ENCODE measurements around the gene BRMS1.

The BRMS1 gene

DNA sequence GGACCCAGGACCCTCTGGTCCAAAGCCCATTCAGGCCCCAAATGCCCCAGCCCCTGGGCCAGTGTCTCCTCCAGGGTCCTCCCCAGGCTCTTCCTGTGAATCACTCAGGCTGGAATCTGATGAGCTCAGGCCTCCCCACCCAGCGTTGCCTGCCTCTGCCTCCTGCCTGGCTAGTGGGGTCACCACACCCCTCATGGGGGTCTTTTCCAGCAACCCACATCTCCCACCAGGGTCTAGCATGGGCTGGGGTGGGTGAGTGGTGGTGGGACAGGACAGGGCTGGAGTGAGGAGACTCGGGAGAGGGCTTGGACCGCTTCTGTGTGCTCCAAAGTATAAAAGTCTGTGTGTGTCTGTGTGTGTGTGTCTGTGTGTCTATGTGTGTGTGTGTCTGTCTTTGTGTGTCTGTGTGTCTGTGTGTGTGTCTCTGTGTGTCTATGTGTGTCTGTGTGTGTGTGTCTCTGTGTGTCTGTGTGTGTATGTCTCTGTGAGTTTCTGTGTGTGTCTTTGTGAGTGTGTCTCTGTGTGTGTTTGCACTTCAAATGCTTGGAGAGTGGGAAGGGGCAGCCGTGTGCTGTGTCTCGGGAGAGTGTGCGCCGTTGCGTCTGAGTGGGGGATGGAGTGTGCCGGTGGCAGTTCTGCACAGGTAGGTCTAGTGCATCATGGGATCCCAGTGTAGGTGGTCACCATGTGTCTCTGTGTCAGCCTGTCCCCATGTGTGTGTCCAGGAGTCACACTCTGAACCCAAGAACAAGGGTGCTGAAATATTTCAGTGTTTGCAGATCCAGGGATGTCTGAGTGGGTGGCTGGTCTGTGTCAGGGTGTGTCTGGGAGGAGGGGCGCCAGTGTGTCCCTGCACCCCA lies 17.5 kb downstream of the BRMS1 start:
- H3K4me3 ChIP-seq (ENCODE audit: low read depth in 1 of 2, low read length in 1 of 2): no peak overlapping the region
- peaks cover 4 to 5% of the 10 kb centered on the region in 2 experiments for H3K4me1 ChIP-seq (ENCODE audit: control insufficient read depth in 1 of 2, insufficient read depth in 1 of 2, low read depth in 1 of 2, low read length in 1 of 2)
- H3K27me3 ChIP-seq: peaks cover 8% of the 10 kb centered on the region
- TF ChIP-seq, protein P1, sequence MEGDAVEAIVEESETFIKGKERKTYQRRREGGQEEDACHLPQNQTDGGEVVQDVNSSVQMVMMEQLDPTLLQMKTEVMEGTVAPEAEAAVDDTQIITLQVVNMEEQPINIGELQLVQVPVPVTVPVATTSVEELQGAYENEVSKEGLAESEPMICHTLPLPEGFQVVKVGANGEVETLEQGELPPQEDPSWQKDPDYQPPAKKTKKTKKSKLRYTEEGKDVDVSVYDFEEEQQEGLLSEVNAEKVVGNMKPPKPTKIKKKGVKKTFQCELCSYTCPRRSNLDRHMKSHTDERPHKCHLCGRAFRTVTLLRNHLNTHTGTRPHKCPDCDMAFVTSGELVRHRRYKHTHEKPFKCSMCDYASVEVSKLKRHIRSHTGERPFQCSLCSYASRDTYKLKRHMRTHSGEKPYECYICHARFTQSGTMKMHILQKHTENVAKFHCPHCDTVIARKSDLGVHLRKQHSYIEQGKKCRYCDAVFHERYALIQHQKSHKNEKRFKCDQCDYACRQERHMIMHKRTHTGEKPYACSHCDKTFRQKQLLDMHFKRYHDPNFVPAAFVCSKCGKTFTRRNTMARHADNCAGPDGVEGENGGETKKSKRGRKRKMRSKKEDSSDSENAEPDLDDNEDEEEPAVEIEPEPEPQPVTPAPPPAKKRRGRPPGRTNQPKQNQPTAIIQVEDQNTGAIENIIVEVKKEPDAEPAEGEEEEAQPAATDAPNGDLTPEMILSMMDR (IDR thresholded peaks at IDR 0.05): no peak
- no peaks in the 10 kb centered on the region for H3K9me3 ChIP-seq
- H3K27ac ChIP-seq: no peak overlapping the region
- no peaks in the 10 kb centered on the region for H3K36me3 ChIP-seq

DNA sequence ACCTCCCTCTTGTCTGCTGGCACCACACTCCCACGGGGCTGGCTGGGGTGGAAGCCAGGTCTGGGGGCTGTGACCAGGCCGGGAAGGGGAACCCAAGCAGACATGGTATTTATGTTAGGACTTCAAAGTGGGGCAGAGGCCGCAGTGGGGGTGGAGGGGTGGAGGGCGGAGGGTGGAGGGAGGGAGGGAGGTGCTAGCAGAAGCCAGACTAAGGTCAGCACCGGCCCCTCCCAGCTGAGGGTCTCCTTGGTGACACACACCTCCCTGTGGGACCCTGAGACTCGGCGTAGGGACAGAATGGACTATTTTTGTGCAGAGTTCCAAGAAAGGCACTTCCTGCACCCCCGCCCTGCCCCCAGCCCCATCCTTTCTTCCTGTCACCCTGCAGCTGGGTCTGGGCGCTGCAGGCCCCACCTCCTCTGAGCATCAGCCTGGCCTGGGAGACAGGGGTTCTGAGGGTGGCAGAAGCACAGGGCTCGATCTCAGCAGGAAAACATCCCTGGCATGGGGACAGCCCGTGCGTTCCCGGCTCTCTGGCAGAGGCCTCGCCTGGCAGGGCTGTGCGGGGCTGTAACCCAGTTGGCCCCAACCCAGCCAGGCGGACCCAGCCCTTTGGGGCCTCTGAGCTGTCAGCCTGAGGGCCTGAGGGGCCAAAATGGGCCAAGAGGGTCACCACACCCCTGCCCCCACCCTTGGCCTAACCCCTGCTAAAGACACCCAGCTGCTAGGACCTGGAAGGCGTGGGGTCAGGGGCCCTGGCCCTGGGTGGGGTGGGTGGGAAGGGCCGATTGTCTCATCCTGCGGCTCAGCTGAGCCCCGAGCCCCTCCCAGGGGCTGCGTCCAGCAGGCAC lies 18.4 kb downstream of the BRMS1 start:
- no peak overlapping the region for H3K4me3 ChIP-seq (ENCODE audit: low read depth in 1 of 2, low read length in 1 of 2)
- peaks cover 8% of the 10 kb centered on the region for H3K27me3 ChIP-seq
- H3K36me3 ChIP-seq: no peaks in the 10 kb centered on the region
- no peaks in the 10 kb centered on the region for H3K9me3 ChIP-seq
- TF ChIP-seq, protein P1 (IDR thresholded peaks at IDR 0.05): no peak
- peaks cover 4 to 5% of the 10 kb centered on the region in 2 experiments for H3K4me1 ChIP-seq (ENCODE audit: control insufficient read depth in 1 of 2, insufficient read depth in 1 of 2, low read depth in 1 of 2, low read length in 1 of 2)
- no peak overlapping the region for H3K27ac ChIP-seq

DNA sequence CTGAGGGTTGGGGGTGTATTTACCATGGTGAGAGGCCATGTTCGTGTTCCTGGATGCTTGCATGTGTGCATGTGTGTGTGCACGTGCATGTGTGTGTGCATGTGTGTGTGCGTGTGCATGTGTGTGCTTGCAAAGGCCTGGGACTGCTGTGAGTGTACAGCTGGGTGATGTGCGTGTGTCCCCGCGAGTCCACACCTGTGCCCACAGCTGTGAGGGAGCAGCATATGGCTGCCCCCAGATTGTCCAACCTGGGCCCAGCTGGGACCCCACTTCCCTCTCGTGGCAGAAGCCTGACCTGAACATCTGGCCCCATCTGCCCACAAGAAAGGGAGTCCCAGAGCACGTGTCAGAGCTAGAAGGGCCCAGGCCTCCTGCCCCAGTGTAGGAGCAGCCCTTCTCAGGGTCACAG lies 19.6 kb downstream of the BRMS1 start:
- peaks cover 8% of the 10 kb centered on the region for H3K27me3 ChIP-seq
- TF ChIP-seq, protein P1 (IDR thresholded peaks at IDR 0.05): no peak
- peaks cover 4 to 5% of the 10 kb centered on the region in 2 experiments for H3K4me1 ChIP-seq (ENCODE audit: control insufficient read depth in 1 of 2, insufficient read depth in 1 of 2, low read depth in 1 of 2, low read length in 1 of 2)
- H3K4me3 ChIP-seq (ENCODE audit: low read depth in 1 of 2, low read length in 1 of 2): no peak overlapping the region
- H3K27ac ChIP-seq: no peak overlapping the region
- no peaks in the 10 kb centered on the region for H3K9me3 ChIP-seq
- no peaks in the 10 kb centered on the region for H3K36me3 ChIP-seq

DNA sequence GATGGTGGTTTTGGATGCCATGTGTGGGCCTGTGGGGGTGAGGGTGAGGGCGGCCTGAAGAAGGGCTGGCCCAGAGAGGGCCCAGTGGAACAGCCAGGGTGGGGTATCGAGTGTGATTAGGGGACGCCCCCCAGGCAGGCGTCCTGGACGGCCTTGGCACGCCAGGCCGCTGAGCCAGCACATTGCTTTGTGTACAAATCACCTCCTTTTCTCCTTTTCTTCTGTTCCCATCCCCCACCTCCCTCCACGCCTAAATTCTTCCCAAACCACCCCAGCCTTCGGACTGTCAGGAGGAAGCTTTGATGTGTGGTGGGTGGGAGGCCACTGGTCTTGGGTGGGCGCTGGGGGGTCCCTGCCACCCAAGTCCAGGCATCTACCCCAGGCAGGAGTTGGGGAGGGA lies 20.2 kb downstream of the BRMS1 start:
- H3K9me3 ChIP-seq: no peaks in the 10 kb centered on the region
- no peak overlapping the region for H3K27ac ChIP-seq
- TF ChIP-seq, protein P1 (IDR thresholded peaks at IDR 0.05): no peak
- peaks cover 4 to 5% of the 10 kb centered on the region in 2 experiments for H3K4me1 ChIP-seq (ENCODE audit: control insufficient read depth in 1 of 2, insufficient read depth in 1 of 2, low read depth in 1 of 2, low read length in 1 of 2)
- no peaks in the 10 kb centered on the region for H3K36me3 ChIP-seq
- peaks cover 8% of the 10 kb centered on the region for H3K27me3 ChIP-seq
- no peak overlapping the region for H3K4me3 ChIP-seq (ENCODE audit: low read depth in 1 of 2, low read length in 1 of 2)

DNA sequence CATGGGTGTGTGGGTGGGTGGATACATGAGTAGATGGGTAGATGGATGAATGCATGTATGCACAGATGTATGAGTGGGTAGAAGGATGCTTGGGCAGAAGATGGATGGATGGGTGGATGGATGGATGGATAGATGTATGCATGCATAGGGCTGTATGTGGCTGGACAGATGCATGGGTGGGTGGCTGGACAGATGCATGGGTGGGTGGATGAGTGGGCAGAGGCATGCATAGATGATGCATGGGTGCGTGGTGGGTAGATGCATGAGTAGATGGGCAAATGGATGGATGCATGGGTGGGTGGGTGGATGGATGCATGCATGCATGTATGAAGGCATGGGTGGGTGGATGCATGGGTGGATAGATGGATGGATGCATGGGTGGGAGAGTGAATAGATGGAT lies 21.2 kb downstream of the BRMS1 start:
- Histone ChIP-seq H3K4me3 (ENCODE audit: low read depth in 1 of 2, low read length in 1 of 2) (no peak overlapping the region), H3K27me3 (peaks cover 4% of the 10 kb centered on the region), H3K27ac (no peak overlapping the region), H3K9me3 (no peaks in the 10 kb centered on the region), H3K4me1 (ENCODE audit: control insufficient read depth in 1 of 2, insufficient read depth in 1 of 2, low read depth in 1 of 2, low read length in 1 of 2) (peaks cover 3 to 6% of the 10 kb centered on the region in 2 experiments), H3K36me3 (no peaks in the 10 kb centered on the region)
- TF ChIP-seq, protein P1 (IDR thresholded peaks at IDR 0.05): no peak
